ENCODE data around the gene OLIG3. TPM values are rescaled to one million over a fixed set of nuclear protein-coding genes. Genes with fewer than 3 reads are reported as not detected.

OLIG3 gene
- total RNA-seq, 1 donor from 2014 or later: 0.14 TPM

DNA sequence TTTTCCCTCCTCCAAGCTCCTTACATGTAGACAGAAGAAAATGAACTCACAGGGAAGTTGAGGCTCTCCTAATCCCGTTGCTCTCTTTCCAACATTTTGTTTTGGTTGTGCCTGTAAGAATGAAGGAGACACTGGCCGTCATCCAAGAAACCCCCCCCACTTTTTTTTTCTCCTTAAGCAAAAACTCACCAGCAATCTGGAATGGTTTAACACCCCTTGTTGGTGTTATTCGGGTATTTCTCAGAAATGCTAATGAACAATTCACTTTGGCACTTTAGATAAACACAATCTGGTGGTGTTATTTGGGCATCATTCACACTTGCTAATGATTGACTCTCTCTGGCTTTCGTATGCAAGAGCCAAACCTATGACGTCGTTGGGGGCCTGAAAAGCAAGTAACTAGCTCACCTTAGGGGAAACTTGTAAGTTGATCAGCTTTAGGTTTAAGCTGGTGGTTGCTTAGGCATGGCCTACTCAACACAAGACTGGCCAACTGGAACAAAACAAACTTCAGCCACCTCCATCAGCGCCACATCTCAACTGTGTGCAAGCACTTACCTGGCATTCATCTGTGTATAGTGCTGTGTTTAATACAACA is 24.3 kb upstream of the OLIG3 start:
- Histone ChIP-seq H3K27ac (ENCODE audit: low read depth, low read length) (no peak overlapping the region), H2AFZ (ENCODE audit: low read depth, low read length) (no peak overlapping the region), H3K9me3 (ENCODE audit: insufficient read depth, low read depth, low read length) (no peaks in the 10 kb centered on the region), H4K20me1 (ENCODE audit: insufficient read depth, low read length) (no peaks in the 10 kb centered on the region), H3K79me2 (ENCODE audit: insufficient read depth, low read length) (no peaks in the 10 kb centered on the region), H3K4me2 (ENCODE audit: low read length) (no peak overlapping the region), H3K9ac (ENCODE audit: low read length) (no peak overlapping the region), H3K4me1 (ENCODE audit: insufficient read depth, low read length) (no peaks in the 10 kb centered on the region), H3K36me3 (ENCODE audit: insufficient read depth, low read length) (no peaks in the 10 kb centered on the region), H3K27me3 (ENCODE audit: insufficient read depth, low read length) (peaks cover 42% of the 10 kb centered on the region), H3K4me3 (ENCODE audit: insufficient read depth, low read depth, low read length) (no peak overlapping the region)
- Mint-ChIP-seq H3K9me3 (ENCODE audit: unreplicated experiment) (no peaks in the 10 kb centered on the region), H3K27ac (ENCODE audit: unreplicated experiment) (no peak overlapping the region), H3K4me3 (ENCODE audit: unreplicated experiment) (no peak overlapping the region), H3K4me1 (ENCODE audit: low read depth, unreplicated experiment) (no peaks in the 10 kb centered on the region), H3K36me3 (ENCODE audit: low read depth, unreplicated experiment) (no peaks in the 10 kb centered on the region), H3K27me3 (ENCODE audit: low read depth, unreplicated experiment) (peaks cover 28% of the 10 kb centered on the region)
- TF ChIP-seq CTCF (IDR thresholded peaks at IDR 0.05; ENCODE audit: insufficient read depth, low read depth, low read length) (no peak), EZH2 (IDR thresholded peaks at IDR 0.05; ENCODE audit: insufficient read depth, low read length) (no peak)
- DNase-seq (ENCODE audit: low read depth): no peak
- no peak for FAIRE-seq

GRCh38 chr6:137514418-137514817 is 20.2 kb upstream of the OLIG3 start:
- DNase-seq (ENCODE audit: low read depth) (no peak), FAIRE-seq (no peak)
- Histone ChIP-seq H3K9me3 (ENCODE audit: insufficient read depth, low read depth, low read length) (no peaks in the 10 kb centered on the region), H3K4me3 (ENCODE audit: insufficient read depth, low read depth, low read length) (no peak overlapping the region), H3K79me2 (ENCODE audit: insufficient read depth, low read length) (no peaks in the 10 kb centered on the region), H3K27me3 (ENCODE audit: insufficient read depth, low read length) (peaks cover 50% of the 10 kb centered on the region), H3K9ac (ENCODE audit: low read length) (no peak overlapping the region), H2AFZ (ENCODE audit: low read depth, low read length) (no peak overlapping the region), H4K20me1 (ENCODE audit: insufficient read depth, low read length) (no peaks in the 10 kb centered on the region), H3K27ac (ENCODE audit: low read depth, low read length) (no peak overlapping the region), H3K4me1 (ENCODE audit: insufficient read depth, low read length) (no peaks in the 10 kb centered on the region), H3K4me2 (ENCODE audit: low read length) (no peak overlapping the region), H3K36me3 (ENCODE audit: insufficient read depth, low read length) (no peaks in the 10 kb centered on the region)
- no peak for TF ChIP-seq EZH2 (IDR thresholded peaks at IDR 0.05; ENCODE audit: insufficient read depth, low read length)
- no peak for TF ChIP-seq CTCF (IDR thresholded peaks at IDR 0.05; ENCODE audit: insufficient read depth, low read depth, low read length)
- H3K9me3 Mint-ChIP-seq (ENCODE audit: unreplicated experiment): no peaks in the 10 kb centered on the region
- H3K27ac Mint-ChIP-seq (ENCODE audit: unreplicated experiment): no peak overlapping the region
- H3K36me3 Mint-ChIP-seq (ENCODE audit: low read depth, unreplicated experiment): peaks cover 1% of the 10 kb centered on the region
- H3K4me1 Mint-ChIP-seq (ENCODE audit: low read depth, unreplicated experiment): no peaks in the 10 kb centered on the region
- no peak overlapping the region for H3K4me3 Mint-ChIP-seq (ENCODE audit: unreplicated experiment)
- peaks cover 43% of the 10 kb centered on the region for H3K27me3 Mint-ChIP-seq (ENCODE audit: low read depth, unreplicated experiment)

- Histone ChIP-seq H3K36me3 (ENCODE audit: insufficient read depth, low read length) (no peaks in the 10 kb centered on the region), H3K4me3 (ENCODE audit: insufficient read depth, low read depth, low read length) (no peak overlapping the region), H3K27ac (ENCODE audit: low read depth, low read length) (no peak overlapping the region), H4K20me1 (ENCODE audit: insufficient read depth, low read length) (no peaks in the 10 kb centered on the region), H2AFZ (ENCODE audit: low read depth, low read length) (no peak overlapping the region), H3K79me2 (ENCODE audit: insufficient read depth, low read length) (no peaks in the 10 kb centered on the region), H3K9ac (ENCODE audit: low read length) (no peak overlapping the region), H3K27me3 (ENCODE audit: insufficient read depth, low read length) (peaks cover 41% of the 10 kb centered on the region), H3K4me1 (ENCODE audit: insufficient read depth, low read length) (no peaks in the 10 kb centered on the region), H3K9me3 (ENCODE audit: insufficient read depth, low read depth, low read length) (no peaks in the 10 kb centered on the region), H3K4me2 (ENCODE audit: low read length) (no peak overlapping the region)
- H3K36me3 Mint-ChIP-seq (ENCODE audit: low read depth, unreplicated experiment): peaks cover 1% of the 10 kb centered on the region
- no peaks in the 10 kb centered on the region for H3K9me3 Mint-ChIP-seq (ENCODE audit: unreplicated experiment)
- no peak for FAIRE-seq
- no peak overlapping the region for H3K27ac Mint-ChIP-seq (ENCODE audit: unreplicated experiment)
- H3K4me1 Mint-ChIP-seq (ENCODE audit: low read depth, unreplicated experiment): no peaks in the 10 kb centered on the region
- no peak for TF ChIP-seq EZH2 (IDR thresholded peaks at IDR 0.05; ENCODE audit: insufficient read depth, low read length)
- TF ChIP-seq CTCF (IDR thresholded peaks at IDR 0.05; ENCODE audit: insufficient read depth, low read depth, low read length): no peak
- H3K4me3 Mint-ChIP-seq (ENCODE audit: unreplicated experiment): no peak overlapping the region
- H3K27me3 Mint-ChIP-seq (ENCODE audit: low read depth, unreplicated experiment): peaks cover 57% of the 10 kb centered on the region
- DNase-seq (ENCODE audit: low read depth): no peak
Measured at GRCh38 chr6:137512757-137513605, 18.8 kb upstream of the OLIG3 start.

Measured in astrocyte (in vitro differentiated cells and primary cell).